HG03439 (cell line): ENCODE results near the gene PYGO2.
"Not testable (repeated sequence)": the region's sequence is repeated elsewhere in the genome, so short reads cannot be mapped to it uniquely, and the experiment has no call there.

Source experiments
- ATAC-seq: cut with Tn5 transposase; IDR thresholded peaks from one replicate; pipeline ENCODE4 v1.9.1; 2021; ENCODE audit warnings: mild to moderate bottlenecking, moderate library complexity; ENCODE audit not compliant: unreplicated experiment

Gene PYGO2

GRCh38 chr1:155000411-155000725, 38.8 kb upstream of the PYGO2 start:
- no peak for ATAC-seq

DNA sequence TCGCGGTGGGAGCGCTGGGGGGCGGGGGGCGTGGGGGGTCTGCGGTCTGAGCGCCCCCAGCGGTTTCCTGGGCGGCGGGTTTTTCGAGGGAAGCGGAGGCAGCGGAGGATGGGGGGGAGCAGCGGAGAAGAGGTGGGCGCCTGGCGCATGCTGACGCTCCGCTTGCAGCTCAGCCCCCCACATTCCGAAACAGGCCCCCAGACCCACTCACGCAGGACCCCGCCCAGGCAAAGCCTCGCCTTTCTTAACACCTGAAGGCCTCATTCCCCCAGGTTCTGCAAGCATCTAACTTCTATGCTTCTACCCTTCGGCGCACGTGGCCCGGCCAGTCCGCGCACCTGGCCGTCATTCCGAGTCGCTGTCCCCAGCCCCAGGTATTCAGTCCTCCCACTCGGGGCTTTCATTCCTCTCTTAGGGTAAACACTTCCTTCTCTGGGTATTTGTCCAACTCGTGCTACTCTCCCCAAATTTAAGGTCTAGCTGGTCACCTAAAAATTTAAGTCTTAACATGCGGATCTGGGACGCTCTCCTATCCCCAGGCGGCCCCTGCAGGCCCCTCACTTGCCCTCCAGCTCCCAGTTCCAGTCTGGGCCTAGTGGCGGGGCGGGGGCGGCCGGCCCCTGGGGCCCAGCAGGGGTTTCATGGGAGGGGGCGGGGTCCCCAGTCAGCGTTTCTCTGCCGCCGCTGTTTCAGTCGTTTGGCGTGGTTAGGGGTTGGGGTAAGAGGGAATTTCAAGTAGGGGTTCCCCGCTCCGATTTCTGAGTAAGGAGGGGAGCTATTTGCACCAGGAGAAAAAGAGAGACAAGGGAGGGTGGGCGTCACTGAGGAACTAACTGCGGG, 38.2 kb upstream of the PYGO2 start:
- no peak for ATAC-seq

DNA sequence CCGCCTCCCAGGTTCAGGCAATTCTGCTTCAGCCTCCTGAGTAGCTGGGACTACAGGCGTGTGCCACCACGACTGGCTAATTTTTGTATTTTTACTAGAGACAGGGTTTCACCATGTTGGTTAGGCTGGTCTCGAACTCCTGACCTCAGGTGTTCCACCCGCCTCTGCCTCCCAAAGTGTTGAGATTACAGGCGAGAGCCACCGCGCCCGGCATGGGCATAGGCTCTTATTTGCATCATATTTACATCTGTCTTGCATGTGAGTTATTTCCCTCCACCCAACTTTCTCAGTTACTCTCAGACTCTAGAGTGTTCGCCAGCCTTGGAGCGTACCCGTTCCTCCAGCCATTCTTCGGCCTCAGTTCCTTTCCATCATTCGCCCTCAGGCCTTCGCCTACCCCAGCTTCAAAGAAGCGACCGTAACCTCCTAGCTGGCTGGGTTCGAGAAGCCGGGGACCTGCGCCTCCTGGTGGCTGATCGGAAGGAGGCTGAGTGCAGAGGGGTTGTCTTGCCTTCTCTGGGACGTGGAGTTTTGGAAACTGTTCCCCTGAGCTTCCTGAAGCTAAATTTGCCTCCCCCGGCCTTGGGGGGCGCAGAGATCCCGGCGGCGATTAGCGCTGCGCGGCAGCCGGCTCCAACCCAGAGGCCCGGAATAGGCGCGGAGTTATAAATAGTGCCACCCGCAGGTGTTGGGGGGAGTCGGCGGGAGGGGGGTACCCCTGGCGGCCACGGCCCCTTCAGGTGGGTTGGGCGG, 37.4 kb upstream of the PYGO2 start:
- no peak for ATAC-seq

DNA sequence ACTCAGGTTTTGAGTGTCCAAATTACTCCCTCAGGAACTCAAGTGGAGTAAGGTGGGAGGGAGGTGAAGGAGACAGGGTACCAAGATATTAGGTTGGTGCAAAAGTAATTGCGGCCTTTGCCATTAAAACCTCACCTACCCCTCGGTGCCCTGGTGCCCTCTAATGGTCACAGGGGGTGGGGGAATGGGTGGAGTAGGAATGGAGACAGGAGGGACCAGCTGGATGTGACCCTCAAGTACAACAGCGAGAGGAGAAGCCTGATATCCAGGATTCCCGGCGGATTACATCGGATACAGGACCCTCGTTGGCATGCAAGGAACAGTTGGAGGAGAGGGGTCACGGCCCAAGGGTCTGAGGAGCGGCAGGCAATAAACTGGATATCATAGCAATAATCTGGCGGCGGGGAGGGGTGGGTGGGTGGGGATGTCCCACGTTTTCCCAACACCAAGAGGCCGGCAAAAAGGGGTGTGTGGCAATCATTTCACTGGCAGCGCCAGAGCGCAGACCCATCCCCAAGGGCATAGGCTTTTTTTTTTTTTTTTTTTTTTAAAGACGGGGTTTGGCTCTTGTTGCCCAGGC, 36.7 kb upstream of the PYGO2 start:
- ATAC-seq: no peak

DNA sequence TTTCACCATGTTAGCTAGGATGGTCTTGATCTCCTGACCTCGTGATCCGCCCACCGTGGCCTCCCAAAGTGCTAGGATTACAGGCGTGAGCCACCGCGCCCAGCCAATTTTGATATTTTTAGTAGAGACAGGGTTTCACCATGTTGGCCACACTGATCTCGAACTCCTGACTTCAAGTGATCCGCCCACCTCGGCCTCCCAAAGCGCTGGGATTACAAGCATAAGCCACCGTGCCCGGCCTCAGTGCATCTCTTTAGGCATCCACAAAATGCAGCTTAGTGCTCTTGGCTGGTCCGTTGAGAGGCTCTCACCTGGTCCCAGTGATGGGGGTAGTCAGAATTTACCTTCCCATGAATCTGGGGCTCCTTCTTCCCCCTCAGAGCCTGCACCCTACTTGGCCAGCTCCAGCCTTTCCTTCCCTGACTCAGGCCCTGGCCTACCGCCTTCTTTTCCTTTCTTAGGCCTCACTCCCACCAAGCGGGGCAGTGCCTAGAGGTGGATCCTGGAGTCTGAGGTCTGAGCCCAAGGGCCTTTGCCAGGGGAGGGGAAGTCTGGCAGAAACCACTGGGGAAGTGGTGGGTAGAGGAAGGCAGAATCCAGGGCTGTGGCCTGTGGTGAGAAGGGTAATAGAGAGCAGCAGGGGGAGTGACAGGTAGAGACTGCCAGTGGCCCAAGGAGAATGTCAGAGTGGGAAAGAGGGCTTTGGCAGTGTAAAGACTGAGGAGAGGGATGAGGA, 35.6 kb upstream of the PYGO2 start:
- no peak for ATAC-seq

- not testable (repeated sequence) for ATAC-seq
These were observed 33.9 kb upstream of the PYGO2 start for GRCh38 chr1:154995301-154995983.

DNA sequence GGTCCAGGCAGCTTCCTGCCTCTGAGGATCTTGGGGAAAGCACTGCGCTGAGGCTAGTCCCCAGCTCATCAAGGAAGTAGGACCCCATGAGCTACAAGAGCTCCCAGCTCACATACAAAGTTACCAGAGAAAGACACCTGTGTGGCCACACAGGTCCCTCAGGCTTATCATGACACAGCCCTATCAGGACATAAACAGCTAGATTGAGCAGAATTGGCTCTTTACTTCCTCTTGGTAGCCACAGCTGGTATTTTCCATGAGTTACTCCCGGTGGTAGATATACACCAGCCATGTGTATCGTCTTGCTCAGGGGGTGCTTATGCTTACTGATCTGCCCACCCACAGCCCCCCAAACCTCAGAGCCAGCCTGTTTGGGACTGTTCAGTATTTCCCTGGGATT, 33.0 kb upstream of the PYGO2 start:
- ATAC-seq: no peak

- ATAC-seq: no peak
These were observed 32.6 kb upstream of the PYGO2 start for GRCh38 chr1:154994269-154994587.

DNA sequence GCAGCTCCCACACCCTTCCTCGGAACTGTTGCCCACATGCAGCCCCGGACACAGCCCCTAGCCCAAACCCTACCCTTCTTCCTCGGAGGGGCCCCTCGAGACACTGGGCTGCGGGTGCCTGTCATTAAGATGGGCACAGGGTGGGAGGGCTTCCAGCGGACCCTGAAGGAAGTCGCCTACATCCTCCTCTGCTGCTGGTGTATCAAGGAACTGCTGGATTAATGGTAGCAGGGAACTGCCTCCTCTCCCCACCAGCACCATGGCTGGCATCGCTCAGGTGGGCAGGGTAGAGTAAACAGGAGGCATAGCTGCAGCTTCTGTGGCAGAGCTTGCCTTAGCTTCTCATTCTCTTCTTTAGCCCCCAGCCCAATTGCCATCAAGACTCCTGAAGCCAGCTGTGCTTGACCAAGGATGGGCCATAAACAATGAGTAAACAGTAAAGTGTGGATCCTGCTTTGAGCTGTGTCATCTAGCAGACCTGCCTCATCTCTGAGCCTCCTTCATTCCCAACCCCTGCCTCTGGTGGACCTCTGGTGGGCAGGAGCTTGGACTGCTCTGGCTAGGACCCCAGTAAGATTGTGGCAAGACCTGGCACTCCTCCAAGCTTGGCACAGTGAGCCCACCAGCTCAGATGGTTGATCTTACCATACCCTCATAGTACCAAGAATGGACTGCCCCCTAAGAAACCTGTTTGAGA, 32.1 kb upstream of the PYGO2 start, which contains the start of gene LENEP:
Gene LENEP (plus strand): TSS at position 15 of the 697 bp plus-strand sequence. CDS start 22 bp downstream, at position 37.
- ATAC-seq: no peak

- no peak for ATAC-seq
These were observed 31.4 kb upstream of the PYGO2 start for GRCh38 chr1:154992721-154993571.

- ATAC-seq: no peak
These were observed 28.7 kb upstream of the PYGO2 start for GRCh38 chr1:154990276-154990675.

- no peak for ATAC-seq
These were observed 27.7 kb upstream of the PYGO2 start for GRCh38 chr1:154989195-154989860.

GRCh38 chr1:154988058-154988954, 26.7 kb upstream of the PYGO2 start:
- no peak for ATAC-seq

- no peak for ATAC-seq
These were observed 25.7 kb upstream of the PYGO2 start for GRCh38 chr1:154987326-154987725.

GRCh38 chr1:154986736-154987135, 25.2 kb upstream of the PYGO2 start:
- ATAC-seq: not testable (repeated sequence)

- peak; percentile 5 for ATAC-seq
These were observed 22.3 kb upstream of the PYGO2 start for GRCh38 chr1:154983776-154984466.
